Ovary (tissue), 3 donors: ENCODE results near the gene DIS3.

Source experiments
- EP300 ChIP-seq: sonication (generic); formaldehyde crosslinking; IDR thresholded peaks from one replicate; pipeline ENCODE4 v1.6.1; 2017; ENCODE audit warnings: antibody characterized with exemption
- POLR2A ChIP-seq: fragments of 450-650 bp; IDR thresholded peaks from one replicate; pipeline ENCODE4 v1.6.1; 2017; ENCODE audit warnings: antibody characterized with exemption, mild to moderate bottlenecking, moderate library complexity
- TF ChIP-seq, protein P1 (sequence below), 3 donors: fragments of 450-650 bp in 2 of 3; fragments of 200-600 bp in 1 of 3; IDR thresholded peaks; one replicate each; pipeline versions ENCODE4 v1.5.1 to v1.8.0; 2016 to 2022; ENCODE audit warnings: antibody characterized with exemption in 3 of 3, mild to moderate bottlenecking in 1 of 3
- donor health status: DM: no; HTN: no; CAD: no.

DNA sequence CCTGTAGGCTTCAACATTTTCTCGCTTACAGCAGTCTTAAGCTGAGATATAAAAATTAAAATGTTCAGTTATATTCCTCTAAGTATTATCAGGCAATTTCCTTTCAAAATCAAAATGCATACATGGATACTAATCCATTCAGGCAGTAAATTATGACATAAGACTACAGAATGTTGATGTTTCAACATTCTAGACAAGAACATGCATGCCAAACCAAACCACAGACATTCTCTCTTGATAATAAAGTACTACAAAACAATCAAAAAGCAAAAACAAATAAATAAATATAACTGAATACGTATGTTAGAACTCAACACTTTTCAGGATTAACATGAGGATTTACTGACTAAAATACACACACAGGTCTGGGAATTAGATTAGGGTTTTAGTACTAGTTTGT lies 7.7 kb downstream of the DIS3 start:
- no peak for TF ChIP-seq POLR2A
- TF ChIP-seq, protein P1, sequence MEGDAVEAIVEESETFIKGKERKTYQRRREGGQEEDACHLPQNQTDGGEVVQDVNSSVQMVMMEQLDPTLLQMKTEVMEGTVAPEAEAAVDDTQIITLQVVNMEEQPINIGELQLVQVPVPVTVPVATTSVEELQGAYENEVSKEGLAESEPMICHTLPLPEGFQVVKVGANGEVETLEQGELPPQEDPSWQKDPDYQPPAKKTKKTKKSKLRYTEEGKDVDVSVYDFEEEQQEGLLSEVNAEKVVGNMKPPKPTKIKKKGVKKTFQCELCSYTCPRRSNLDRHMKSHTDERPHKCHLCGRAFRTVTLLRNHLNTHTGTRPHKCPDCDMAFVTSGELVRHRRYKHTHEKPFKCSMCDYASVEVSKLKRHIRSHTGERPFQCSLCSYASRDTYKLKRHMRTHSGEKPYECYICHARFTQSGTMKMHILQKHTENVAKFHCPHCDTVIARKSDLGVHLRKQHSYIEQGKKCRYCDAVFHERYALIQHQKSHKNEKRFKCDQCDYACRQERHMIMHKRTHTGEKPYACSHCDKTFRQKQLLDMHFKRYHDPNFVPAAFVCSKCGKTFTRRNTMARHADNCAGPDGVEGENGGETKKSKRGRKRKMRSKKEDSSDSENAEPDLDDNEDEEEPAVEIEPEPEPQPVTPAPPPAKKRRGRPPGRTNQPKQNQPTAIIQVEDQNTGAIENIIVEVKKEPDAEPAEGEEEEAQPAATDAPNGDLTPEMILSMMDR (IDR thresholded peaks at IDR 0.05) = no peak
- no peak for TF ChIP-seq EP300
